ENCODE measurements around the gene HSP90AB1. TPM values are rescaled to one million over a fixed set of nuclear protein-coding genes. Genes with fewer than 3 reads are reported as not detected.

Gene HSP90AB1
- polyA plus RNA-seq, 10 donors = 766 to 1,108 (median 944) TPM

DNA sequence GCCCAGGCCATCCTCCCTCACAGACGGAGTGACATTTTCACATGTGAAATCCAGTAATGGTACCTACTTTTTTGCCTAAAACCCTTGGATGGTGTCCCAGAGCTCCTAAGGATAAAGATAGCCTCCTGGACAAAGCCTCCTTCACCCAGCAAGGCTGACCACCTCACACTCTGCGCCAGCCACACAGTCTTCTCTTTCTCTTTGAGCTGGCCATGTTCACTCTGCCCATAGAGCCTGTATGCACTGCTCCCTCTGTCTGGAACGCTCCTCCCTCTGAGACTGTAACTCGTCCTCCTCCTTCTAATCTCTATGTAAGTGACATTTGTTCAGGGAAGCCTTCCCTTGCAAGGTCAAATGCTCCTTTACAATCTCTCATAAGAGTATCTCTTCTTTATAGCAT is 38.0 kb downstream of the HSP90AB1 start:
- no peak for DNase-seq

DNA sequence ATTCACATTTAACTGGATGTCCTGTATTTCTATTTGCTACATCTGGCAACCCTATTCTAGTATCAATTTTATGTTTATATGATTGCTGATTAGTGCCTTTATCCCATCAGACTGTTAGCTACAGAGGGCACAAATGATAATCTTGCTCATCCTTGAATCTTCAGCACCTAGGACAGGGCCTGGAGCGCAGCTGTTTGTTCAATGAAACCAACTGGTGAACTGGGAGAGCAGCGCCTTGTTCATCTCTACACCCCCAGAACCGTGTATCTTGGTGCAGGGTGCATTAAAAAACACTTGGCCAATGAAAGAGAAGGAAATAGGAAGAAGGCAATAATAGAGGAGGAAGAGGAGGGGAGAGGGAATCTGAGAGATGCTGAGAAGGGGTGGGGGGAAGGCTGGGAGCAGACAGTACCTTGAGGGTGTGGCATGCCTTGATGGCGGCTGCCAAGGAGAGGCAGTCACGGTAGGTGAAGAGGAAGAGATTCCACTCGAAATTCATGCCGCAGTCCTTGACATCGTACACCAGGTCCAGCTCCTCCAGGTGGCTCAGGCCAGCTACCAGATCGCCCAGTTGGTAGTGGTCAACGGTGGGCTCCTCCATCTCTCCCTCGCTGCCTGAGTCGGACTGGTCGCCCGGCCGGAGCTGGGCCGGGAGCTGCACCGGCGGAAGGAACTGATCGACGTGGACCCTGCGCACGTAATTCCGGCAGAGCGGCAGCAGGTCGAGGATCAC is 38.8 kb downstream of the HSP90AB1 start:
- no peak for DNase-seq

DNA sequence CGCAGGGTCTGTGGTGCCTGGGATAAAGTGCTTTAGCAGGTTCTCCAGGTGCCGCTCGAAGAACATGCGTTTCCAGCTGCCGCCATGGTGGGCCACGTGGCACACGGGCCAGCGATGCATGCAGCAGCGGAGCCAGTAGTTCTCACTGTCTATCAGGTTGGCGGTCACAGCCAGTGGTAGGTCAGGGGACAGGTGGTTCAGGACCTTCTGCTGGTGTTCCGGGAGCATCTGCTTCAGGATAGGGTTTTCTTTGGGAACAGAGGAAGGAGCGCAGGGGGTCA is 39.3 kb downstream of the HSP90AB1 start:
- no peak for DNase-seq

DNA sequence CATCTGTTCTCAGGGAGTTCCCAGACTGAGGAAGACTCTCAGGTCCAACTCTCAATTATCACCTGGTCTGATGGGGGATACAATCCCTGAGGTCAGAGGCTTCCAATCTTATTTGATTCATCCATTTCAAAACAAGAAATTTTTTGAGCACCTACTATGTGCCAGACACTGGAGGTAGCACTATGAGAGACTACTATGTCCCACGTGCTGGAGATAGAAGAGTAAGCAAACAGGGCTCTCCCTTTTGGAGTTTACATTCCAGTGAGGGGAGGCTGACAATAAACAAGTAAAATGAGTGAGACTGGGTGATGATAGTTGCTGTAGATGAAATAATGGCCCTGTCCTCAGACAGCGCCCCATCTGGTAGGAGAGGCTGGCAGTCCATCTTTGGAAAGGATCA is 39.8 kb downstream of the HSP90AB1 start:
- no peak for DNase-seq

DNA sequence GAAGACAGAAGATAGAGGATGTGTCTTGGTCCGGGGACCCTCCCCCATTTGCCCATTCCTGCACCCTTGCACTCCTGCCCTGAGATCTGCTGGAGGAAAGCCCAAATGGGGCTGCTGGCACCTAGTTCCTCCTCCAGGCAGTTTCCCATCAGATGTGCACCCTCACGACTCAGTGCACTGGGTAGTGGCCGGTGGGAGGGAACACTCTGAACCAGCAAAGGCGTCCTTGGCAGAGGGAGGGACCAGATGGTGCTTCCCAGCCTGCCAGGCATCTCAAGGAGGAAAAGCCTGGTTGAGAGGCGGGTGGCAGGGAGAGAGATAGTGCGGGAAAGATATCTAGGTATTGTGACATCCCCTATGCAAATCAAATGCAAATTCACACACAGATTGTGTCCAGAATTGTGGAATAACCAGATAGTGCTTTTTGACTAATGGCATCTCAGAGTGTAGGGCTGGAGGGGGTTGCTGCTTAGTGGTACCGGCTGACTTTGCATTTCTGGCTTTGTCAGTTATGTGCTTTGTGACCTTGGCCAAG is 42.9 kb downstream of the HSP90AB1 start:
- no peak for DNase-seq

DNA sequence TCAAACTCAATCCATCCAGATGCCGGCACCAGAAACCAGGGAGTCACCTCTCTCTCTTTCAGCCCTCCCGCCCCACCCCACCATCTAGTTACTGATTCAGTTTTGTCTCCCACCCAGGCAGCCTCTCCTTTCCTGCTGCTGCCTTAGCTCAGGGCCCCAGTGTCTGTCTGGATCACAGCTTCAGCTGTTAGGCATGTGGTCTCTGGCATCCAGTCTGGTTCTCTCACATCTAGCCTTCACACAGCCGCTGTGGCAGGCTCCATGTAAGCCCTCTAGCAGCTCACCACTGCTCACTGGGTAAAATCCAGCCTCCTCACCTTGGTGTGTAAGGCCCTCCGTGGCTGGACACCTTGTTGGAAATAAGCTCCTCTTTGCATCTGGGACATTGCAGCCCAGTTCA is 44.9 kb downstream of the HSP90AB1 start:
- peak in 1 of 3 donors; percentile 6 for DNase-seq

DNA sequence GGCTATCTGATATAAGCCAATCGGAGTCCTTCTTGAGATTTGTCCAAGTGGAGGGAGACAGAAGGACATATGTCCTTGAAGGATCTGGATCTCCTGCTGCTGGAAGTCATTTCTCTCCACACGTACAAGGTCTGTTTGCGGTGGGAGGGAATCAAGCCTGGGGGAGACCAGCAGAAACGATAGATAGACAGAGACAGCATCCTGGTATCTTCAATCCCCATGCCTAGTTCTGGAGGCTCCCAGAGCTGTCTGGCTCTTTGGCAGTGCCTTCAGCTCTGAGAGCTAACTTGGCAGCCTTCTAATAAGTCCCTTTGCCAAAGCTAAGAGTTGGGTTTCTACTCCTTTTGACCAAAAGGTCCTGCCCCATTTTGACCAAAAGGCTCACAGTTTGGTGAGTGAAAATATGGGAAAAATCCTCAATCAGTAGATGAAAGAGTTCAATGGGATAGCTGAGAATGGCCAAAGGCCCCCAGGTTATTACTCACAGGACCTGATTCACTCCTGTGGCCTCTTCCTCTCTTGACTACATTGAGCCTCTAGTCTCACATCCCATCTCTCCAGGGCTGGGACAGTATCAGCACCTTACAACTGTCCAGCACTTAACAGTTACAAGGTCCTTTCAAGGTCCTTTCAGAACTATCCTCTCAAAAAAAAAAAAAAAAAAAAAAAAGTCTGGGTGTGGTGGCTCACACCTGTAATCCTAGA is 45.9 kb downstream of the HSP90AB1 start:
- DNase-seq = no peak

DNA sequence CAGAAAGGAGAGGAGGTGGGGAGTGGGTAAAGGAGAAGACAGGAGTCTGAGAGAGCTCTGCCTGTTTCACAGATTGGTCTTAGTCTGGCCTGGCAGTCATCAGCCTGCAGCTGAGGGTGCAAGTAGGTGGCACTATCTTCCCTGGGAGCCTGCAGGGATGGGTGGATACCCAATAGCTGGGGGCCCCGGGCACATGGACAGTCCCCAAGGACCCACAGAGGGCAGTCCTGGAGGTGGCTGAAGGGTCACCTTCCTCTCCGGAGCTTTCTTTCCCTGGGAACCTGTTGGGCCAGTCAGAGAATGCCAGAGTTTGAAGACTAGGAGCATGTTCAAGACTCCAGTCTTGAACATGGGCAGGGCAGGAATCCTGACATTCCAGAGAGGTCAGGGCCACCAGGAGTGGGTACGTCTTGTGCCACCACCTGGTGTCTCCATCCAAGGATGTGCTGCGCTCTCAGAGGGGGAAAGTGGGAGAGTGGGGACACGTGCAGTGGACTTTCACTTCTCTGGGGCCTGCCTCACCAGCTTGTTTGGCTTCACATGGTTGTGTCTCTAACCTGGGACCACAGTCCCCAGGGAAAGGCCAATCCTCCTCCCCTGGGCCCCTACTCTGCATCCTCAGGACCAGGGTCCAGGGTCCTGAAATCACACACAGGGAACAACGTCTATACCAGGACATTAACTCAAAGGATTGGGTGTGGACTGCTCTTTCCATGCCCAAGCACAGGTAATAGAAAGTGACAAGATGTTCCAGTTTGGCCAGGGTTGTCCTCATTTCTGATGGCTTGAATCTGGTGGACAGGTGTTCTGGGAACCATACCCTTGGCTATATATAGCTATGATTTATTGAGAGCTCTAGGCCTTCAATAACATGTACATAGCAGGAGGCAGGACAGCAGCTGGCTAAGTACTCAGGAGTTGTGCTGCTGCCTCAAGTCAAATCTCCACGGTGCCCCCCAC is 48.2 kb downstream of the HSP90AB1 start:
- DNase-seq = no peak

DNA sequence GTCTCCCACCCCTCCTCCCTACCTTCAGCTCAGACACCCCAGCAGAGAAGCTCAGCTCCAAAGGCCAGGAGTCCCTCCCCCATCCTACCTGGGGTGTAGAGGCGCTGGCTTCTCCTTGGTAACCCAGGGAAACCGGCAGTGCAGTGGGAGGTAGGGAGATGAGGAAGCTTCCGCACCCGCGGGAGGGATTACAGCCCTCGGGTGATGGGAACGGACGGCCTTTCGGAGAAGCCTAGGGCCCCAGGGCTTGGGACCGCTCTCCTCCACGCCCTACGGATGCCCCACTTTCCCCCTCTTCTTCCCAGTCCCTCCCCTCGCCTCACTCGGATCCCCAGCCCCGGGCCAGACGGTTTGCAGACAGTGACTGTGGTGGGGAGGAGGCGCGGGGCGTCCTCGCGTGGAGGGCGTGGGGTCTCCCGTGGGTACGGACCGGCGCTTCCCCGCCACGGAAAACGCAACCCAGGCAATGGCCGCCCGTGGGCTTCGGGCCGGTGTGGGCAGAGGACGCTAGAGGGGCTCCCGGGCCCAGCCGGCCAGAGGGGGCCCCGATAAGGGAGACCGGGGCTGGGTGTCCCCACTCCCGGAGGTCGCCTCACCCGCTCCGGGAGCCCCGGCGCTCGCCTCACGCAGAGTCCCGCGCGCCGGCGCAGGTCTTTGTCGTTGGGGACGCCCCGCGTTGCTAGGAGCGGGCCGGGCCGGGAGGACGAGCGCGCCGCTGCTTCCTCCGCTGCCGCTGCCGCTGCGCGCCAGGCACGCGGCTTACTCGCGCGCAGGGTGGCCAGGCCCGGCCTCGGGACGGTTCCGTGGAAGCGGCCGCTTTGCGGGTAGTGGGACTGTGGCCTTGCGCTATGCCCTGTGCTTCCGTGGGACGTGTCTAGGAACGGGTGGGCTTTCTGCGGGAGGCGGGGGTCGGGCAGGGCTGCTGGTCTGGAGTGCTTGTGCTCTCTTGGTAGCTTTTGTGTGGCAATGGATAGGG is 50.5 kb downstream of the HSP90AB1 start:
- peak; percentile 4 to 65 (median 42) for DNase-seq

DNA sequence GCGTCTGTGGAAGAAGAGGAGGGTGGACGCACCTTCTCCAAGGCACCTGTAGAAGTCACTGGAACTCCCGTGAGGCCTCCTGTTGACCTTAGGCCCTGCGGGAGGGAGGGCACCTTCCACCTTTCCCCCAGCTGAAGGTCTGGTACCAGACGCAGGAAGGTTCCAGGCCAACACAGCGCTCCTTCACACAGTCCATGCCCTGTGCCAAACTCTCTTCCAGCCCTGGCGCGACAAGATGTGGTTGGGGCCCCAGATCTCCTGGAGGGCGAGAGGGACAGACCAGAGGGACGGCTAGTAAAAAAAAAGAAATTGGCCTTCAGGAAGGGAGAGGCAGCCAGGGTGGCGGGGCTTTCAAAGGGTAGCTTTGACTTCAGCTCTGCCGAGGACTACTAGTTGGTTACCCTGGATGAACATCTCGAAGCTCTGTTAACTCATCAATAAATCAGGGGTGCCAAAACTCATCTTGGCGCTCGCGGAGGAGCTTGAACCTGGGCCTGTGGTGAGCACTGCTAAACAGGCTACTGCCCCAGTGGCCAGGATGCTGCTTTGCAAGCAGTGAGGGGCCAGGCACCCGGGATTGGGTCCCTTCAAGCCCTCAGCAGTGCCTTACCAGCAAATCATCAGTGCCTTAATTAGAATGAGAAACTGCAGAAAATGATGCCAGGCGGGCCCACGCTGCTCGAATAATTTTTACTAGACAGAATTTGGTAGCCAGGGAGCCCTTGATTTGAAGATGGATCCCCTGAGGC is 51.3 kb downstream of the HSP90AB1 start:
- no peak for DNase-seq

DNA sequence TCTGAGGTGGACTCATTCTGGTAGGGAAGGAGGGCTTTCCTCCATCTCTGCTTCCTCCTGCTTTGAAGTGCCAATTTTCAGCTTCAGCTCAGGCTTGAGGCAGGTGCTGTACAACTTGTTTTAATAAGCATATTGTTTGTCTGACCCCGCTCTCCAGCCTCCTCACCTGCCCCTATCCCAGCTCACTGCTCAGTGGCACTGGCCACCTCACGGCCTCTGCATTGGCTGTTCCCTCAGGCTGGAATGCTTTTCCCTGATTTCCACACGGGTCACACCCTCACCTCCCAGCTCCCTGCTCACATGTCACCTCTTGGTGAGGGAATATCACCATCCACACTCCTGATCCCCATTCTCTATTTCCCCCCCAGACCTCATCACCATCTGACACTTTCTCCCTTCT is 52.0 kb downstream of the HSP90AB1 start:
- no peak for DNase-seq

DNA sequence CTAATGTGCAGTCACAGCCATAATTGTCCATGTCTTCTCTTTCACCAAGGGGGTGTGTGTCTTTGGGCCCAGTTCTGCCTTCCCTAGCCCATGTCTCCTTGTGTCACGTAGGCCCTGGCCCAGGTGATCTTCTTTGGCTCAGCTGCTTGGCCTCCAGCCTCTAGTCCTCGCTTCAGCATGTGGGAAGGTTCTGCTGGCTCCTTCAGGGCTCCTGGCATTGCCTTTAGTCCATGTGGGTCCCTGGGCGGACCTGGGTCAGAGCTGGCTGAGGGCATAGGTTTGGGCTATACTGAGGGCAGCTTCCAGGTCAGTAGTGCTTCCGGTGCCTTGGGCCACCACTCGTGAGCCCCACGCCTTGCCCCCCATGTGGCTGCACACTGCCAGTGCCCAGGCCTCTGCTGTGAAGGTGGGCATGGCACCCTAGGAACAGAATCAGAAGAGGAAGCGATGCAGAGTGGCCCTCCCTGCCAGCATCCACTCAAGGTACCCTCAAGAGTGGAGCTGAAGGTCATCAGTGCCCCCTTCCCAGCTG is 53.5 kb downstream of the HSP90AB1 start:
- no peak for DNase-seq

DNA sequence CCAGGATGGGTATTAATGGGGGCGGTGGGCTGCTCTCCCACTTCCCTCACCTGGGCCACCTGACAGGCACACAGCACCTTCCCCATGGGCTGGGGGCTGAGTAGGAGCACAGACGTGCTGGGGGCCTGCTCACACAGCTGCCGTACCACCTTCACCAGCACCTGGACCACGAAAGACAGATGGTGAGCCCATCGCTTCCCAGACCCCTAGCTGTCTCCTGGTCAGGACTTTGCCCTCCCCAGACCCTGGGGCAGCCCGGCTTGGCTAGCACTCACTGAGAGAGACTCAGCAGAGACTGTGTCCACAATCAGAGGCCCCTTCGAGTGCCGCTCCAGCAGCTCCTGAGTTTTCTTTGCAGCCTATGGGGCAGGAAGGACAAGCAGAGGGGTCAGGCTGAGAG is 54.2 kb downstream of the HSP90AB1 start:
- DNase-seq = no peak

DNA sequence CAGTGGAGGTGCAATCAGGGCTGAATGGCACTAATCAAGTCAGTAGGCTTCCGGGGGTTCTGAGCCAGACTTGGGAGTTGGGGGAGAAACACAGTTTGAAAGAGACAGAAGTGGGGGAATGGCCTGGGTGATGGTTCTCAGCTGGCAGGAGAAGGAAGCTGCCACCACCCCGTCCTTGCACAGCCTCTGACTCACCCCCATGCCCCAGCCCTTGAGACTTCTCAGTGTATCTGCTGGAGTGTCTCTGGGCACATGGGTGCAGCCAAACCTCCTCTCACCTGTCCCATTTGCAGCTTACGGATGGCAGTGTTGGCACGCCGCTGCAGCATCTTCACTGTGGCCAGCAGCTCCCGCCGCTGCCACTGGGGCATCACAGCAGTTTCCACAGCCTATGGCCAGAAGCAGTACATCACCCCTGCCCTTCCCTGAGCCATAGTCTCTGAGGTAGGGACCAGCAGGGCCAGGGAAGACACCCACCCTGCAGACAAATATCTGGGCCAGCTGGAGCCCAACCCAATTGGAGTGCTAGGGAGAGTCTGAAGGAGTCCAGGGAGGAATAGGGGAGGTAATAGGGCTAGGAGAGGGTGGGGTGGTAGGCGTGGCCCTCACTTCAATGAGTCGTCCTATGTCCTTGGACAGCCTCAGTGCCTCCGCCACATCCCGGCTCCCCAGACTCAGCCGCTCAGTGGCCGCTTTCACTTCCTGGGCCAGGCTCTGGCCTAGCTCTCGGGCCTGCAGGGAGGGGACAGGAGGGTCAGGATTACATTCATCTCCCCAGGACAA is 55.1 kb downstream of the HSP90AB1 start:
- no peak for DNase-seq

DNA sequence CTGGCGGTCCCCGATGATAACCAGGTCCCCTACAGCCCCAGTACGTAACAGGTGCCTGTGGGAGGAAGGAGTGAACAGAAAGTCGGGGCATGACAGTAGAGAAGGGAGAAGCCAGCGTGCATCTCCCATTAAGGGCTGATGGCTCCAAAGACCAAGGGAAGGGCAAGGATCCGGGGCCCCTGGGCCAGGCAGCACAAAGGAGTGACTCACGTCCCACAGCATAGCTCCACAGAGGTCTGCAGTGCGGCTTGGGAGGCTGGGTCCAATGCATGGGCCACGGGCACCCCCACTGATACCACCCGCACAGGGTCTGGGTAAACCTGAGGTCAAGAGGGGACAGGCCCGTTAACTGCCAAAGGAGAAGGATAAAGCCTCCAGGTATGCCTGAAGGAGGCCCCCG is 56.0 kb downstream of the HSP90AB1 start:
- DNase-seq = no peak
